ENCODE results near the gene CES2.

DNA sequence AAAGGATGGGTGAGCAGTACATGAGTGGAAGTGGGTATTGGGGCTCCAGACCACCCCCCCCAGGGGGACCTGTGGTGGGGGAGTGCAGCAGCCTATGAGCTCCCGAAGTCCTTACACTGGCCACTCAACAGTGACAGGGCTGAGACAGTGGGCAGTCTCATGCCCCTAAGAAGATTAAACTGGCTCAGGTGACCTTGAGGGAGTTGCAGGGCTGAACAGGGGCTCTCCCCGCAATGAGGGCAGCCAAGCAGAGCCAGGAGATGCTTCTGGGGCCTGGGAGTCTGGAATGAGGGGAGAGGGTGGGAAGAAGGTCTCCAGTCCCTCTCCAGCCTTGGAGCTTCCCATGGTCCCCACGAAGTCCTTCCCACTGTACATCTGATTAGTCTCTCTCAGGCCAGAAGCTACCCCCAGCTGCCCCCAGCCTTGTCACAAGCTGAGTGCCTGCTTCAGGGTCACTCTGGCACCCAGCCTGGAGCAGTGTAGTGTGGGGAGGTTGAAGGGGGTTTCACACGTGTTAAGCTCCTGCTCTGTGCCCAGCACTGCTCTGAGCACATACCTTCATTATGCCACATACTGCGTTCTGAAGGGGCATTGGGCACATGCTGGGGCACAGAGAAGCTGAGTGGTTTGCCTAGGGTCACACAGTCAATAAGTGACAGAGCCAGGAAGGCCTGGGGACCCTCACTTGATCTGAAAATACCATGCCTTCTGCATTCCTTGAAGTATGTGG is 15.6 kb upstream of the CES2 start:
- TF ChIP-seq, protein P1, sequence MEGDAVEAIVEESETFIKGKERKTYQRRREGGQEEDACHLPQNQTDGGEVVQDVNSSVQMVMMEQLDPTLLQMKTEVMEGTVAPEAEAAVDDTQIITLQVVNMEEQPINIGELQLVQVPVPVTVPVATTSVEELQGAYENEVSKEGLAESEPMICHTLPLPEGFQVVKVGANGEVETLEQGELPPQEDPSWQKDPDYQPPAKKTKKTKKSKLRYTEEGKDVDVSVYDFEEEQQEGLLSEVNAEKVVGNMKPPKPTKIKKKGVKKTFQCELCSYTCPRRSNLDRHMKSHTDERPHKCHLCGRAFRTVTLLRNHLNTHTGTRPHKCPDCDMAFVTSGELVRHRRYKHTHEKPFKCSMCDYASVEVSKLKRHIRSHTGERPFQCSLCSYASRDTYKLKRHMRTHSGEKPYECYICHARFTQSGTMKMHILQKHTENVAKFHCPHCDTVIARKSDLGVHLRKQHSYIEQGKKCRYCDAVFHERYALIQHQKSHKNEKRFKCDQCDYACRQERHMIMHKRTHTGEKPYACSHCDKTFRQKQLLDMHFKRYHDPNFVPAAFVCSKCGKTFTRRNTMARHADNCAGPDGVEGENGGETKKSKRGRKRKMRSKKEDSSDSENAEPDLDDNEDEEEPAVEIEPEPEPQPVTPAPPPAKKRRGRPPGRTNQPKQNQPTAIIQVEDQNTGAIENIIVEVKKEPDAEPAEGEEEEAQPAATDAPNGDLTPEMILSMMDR (conservative IDR thresholded peaks at IDR 0.05; ENCODE audit: low read length), result no peak
- TF ChIP-seq EZH2phosphoT487 (IDR thresholded peaks at IDR 0.05; ENCODE audit: borderline replicate concordance), result no peak
